Neural cell (in vitro differentiated cells): ENCODE measurements around the gene SLCO2B1. TPM values are rescaled to one million over a fixed set of nuclear protein-coding genes. Genes with fewer than 3 reads are reported as not detected.

Experiments used
- H2AFZ ChIP-seq: fragments of 200-600, 300-800 bp; sonication (generic), shearing (Covaris generic); 2 replicates; pipeline ENCODE4 v1.6.0; 2014; ENCODE audit warnings: low read depth, mild to moderate bottlenecking, antibody characterized with exemption, low read length, moderate library complexity
- H3F3A ChIP-seq: fragments of 200-600 bp; shearing (Covaris generic); 2 replicates; pipeline ENCODE4 v1.6.1; 2016; ENCODE audit warnings: mild to moderate bottlenecking, moderate library complexity, mixed read lengths, antibody characterized with exemption, low read length; ENCODE audit not compliant: insufficient read depth, poor library complexity, severe bottlenecking
- H3K27ac ChIP-seq: fragments of 200-600, 300-800 bp; sonication (generic), shearing (Covaris generic); 2 replicates; pipeline ENCODE4 v1.5.1; 2014; ENCODE audit warnings: mild to moderate bottlenecking, low read length, moderate library complexity
- H3K27me3 ChIP-seq: fragments of 300-800, 200-600 bp; sonication (generic), shearing (Covaris generic); 2 replicates; pipeline ENCODE4 v1.6.0; 2014; ENCODE audit warnings: mild to moderate bottlenecking, low read depth, low read length, moderate library complexity; ENCODE audit not compliant: insufficient read depth
- H3K36me3 ChIP-seq: fragments of 300-800, 200-600 bp; sonication (generic), shearing (Covaris generic); 2 replicates; pipeline ENCODE4 v1.5.1; 2014; ENCODE audit warnings: mild to moderate bottlenecking, antibody characterized with exemption, low read length, moderate library complexity; ENCODE audit not compliant: insufficient read depth
- H3K4me2 ChIP-seq: fragments of 300-800, 200-600 bp; sonication (generic), shearing (Covaris generic); 2 replicates; pipeline ENCODE4 v1.6.0; 2014; ENCODE audit warnings: mild to moderate bottlenecking, low read length
- H3K4me3 ChIP-seq: fragments of 300-800, 200-600 bp; sonication (generic), shearing (Covaris generic); 2 replicates; pipeline ENCODE4 v1.5.1; 2014; ENCODE audit warnings: mild to moderate bottlenecking, low read length, moderate library complexity
- H3K79me2 ChIP-seq: fragments of 200-600 bp; shearing (Covaris generic); replicated peaks from 2 replicates; pipeline ENCODE4 v1.6.0; 2014; ENCODE audit warnings: mild to moderate bottlenecking, low read length, moderate library complexity; ENCODE audit not compliant: insufficient read depth
- H3K9ac ChIP-seq: fragments of 300-800, 200-600 bp; sonication (generic), shearing (Covaris generic); 2 replicates; pipeline ENCODE4 v1.6.1; 2016; ENCODE audit warnings: mild to moderate bottlenecking, low read length, mixed read lengths
- H3K9me2 ChIP-seq: fragments of 200-600 bp; shearing (Covaris generic); 2 replicates; pipeline ENCODE4 v1.6.1; 2016; ENCODE audit warnings: mild to moderate bottlenecking, low read length, mixed read lengths; ENCODE audit not compliant: insufficient read depth
- H3K9me3 ChIP-seq: fragments of 200-600, 300-800 bp; sonication (generic), shearing (Covaris generic); 2 replicates; pipeline ENCODE4 v1.6.1; 2016; ENCODE audit warnings: mild to moderate bottlenecking, mixed run types, low read length, moderate library complexity, mixed read lengths
- H4K20me1 ChIP-seq: fragments of 200-600 bp; shearing (Covaris generic); 2 replicates; pipeline ENCODE4 v1.6.1; 2016; ENCODE audit warnings: mild to moderate bottlenecking, mixed run types; ENCODE audit not compliant: insufficient read depth
- CTCF ChIP-seq: fragments of 450-650 bp; IDR thresholded peaks from 2 replicates; pipeline ENCODE4 v1.5.1; 2014; ENCODE audit warnings: antibody characterized with exemption, mild to moderate bottlenecking, moderate library complexity; ENCODE audit not compliant: poor library complexity, severe bottlenecking
- EP300 ChIP-seq: fragments of 450-650 bp; conservative IDR thresholded peaks from 2 replicates; pipeline ENCODE4 v1.6.1; 2014; ENCODE audit warnings: antibody characterized with exemption, mild to moderate bottlenecking, moderate library complexity; ENCODE audit not compliant: poor library complexity, severe bottlenecking
- EZH2 ChIP-seq: fragments of 200-600, 300-800 bp; shearing (Covaris generic), sonication (generic); IDR thresholded peaks from 2 replicates; pipeline ENCODE4 v1.6.1; 2014; ENCODE audit warnings: antibody characterized with exemption, low read length, borderline replicate concordance, mild to moderate bottlenecking; ENCODE audit not compliant: insufficient read depth, poor library complexity, severe bottlenecking
- MXI1 ChIP-seq: fragments of 450-650 bp; conservative IDR thresholded peaks from 2 replicates; pipeline ENCODE4 v1.6.1; 2014; ENCODE audit warnings: antibody characterized with exemption, mild to moderate bottlenecking; ENCODE audit not compliant: poor library complexity, severe bottlenecking
- POLR2AphosphoS5 ChIP-seq: IDR thresholded peaks from 2 replicates; pipeline ENCODE4 v1.6.1; 2012
- RAD21 ChIP-seq: fragments of 450-650 bp; conservative IDR thresholded peaks from 2 replicates; pipeline ENCODE4 v1.6.1; 2014; ENCODE audit warnings: antibody characterized with exemption, mild to moderate bottlenecking, moderate library complexity
- REST ChIP-seq: IDR thresholded peaks from 2 replicates; pipeline ENCODE4 v1.6.1; 2012; ENCODE audit warnings: borderline replicate concordance
- SMC3 ChIP-seq: fragments of 450-650 bp; conservative IDR thresholded peaks from 2 replicates; pipeline ENCODE4 v1.6.1; 2014; ENCODE audit warnings: antibody characterized with exemption, mild to moderate bottlenecking, moderate library complexity; ENCODE audit not compliant: poor library complexity
- TAF1 ChIP-seq: IDR thresholded peaks from 2 replicates; pipeline ENCODE4 v1.6.1; 2012; ENCODE audit warnings: low read depth
- polyA plus RNA-seq: library from polyadenylated mRNA; depleted of rRNA; stranded (reverse); fragments of >200 nt; gene quantifications from 2 replicates; pipeline ENCODE4 v1.2.3, GENCODE V29; 2014

Gene SLCO2B1
- polyA plus RNA-seq, 1 donor from 2014 or later = not detected

DNA sequence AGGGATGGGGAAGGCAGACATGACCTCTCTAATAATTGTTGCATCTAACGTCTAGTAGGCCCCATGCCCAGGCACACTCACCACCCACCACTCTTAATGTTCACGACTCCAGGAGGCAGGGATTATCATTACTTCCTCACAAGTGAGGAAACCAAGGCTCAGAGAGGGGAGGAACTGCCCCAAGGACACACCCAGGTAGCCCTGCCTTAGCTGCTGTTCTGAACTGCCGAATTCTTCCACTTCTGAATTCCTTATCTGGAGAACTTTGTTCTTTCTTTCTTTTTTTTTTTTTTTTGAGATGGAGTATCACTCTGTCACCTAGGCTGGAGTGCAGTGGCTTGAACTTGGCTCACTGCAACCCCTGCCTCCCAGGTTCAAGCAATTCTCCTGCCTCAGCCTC lies 16.7 kb downstream of the SLCO2B1 start:
- H3K4me2 ChIP-seq = no peak overlapping the region
- no peaks in the 10 kb centered on the region for H4K20me1 ChIP-seq
- no peaks in the 10 kb centered on the region for H3F3A ChIP-seq
- no peak overlapping the region for H2AFZ ChIP-seq
- H3K9me3 ChIP-seq = no peaks in the 10 kb centered on the region
- H3K4me3 ChIP-seq = no peak overlapping the region
- H3K36me3 ChIP-seq = no peaks in the 10 kb centered on the region
- H3K9me2 ChIP-seq = no peaks in the 10 kb centered on the region
- no peaks in the 10 kb centered on the region for H3K79me2 ChIP-seq
- H3K27me3 ChIP-seq = no peaks in the 10 kb centered on the region
- TF ChIP-seq TAF1 (no peak), MXI1 (no peak), SMC3 (no peak), POLR2AphosphoS5 (no peak), RAD21 (no peak), REST (no peak), EZH2 (no peak), CTCF (no peak), EP300 (no peak)
- H3K9ac ChIP-seq = no peak overlapping the region
- H3K27ac ChIP-seq = no peak overlapping the region

- TF ChIP-seq CTCF = no peak
- no peak for TF ChIP-seq REST
- no peak for TF ChIP-seq TAF1
- no peak for TF ChIP-seq MXI1
- no peak for TF ChIP-seq POLR2AphosphoS5
- TF ChIP-seq EP300 = no peak
- TF ChIP-seq EZH2 = no peak
- TF ChIP-seq RAD21 = no peak
- TF ChIP-seq SMC3 = no peak
- no peaks in the 10 kb centered on the region for H3K9me3 ChIP-seq
These were observed 18.4 kb downstream of the SLCO2B1 start for GRCh38 chr11:75169101-75169885.

More at GRCh38 chr11:75169101-75169885, 18.4 kb downstream of the SLCO2B1 start:
- H3K4me3 ChIP-seq = no peak overlapping the region
- H2AFZ ChIP-seq = no peak overlapping the region
- no peaks in the 10 kb centered on the region for H3K27me3 ChIP-seq
- no peaks in the 10 kb centered on the region for H3F3A ChIP-seq
- H3K4me2 ChIP-seq = no peak overlapping the region
- H3K79me2 ChIP-seq = no peaks in the 10 kb centered on the region
- no peak overlapping the region for H3K9ac ChIP-seq
- no peak overlapping the region for H3K27ac ChIP-seq
- no peaks in the 10 kb centered on the region for H4K20me1 ChIP-seq
- H3K36me3 ChIP-seq = no peaks in the 10 kb centered on the region
- H3K9me2 ChIP-seq = no peaks in the 10 kb centered on the region
